SU-DHL-6 (cell line): Measurements from ENCODE around the gene RSPRY1.

Source experiments
- EZH2phosphoT487 ChIP-seq: fragments of 200-600 bp; sonication (generic), shearing (Covaris generic); conservative IDR thresholded peaks from 2 replicates; pipeline ENCODE4 v1.6.1; 2018; ENCODE audit warnings: mild to moderate bottlenecking, antibody characterized with exemption, low read length, moderate library complexity, mixed read lengths
- TF ChIP-seq, protein P1 (sequence below): fragments of 200-600 bp; sonication (generic); IDR thresholded peaks from one replicate; pipeline ENCODE4 v1.5.1; 2017; ENCODE audit warnings: antibody characterized with exemption, mild to moderate bottlenecking, low read length, moderate library complexity; ENCODE audit not compliant: insufficient read depth, poor library complexity, severe bottlenecking

DNA sequence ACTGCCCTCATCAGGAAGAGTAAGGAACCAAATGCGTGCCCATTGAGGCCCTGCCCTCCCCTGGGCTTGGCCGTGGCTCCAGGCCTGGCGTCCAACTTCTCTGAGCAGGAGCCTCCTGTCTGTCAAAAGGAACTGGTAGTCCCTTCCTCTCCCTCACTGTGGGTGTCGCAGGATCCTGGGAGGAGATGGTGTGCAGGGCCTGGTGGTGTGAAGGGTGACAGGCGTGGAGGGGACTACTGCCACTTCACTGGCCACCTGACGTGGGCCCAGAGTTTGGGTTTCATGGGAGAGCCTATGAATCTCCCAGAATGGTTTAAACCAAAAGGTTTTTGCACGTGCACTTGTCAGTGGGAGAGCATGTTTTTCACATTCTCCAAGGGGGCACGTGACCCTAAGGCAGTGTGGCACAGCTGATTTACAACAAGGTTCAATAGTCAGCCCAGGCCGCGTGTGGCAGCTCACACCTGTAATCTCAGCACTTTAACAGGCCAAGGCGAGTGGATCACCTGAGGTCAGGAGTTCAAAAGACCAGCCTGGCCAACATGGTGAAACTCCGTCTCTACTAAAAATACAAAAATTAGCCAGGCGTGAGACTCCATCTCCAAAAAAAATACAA, 71.4 kb downstream of the RSPRY1 start:
- TF ChIP-seq, protein P1, sequence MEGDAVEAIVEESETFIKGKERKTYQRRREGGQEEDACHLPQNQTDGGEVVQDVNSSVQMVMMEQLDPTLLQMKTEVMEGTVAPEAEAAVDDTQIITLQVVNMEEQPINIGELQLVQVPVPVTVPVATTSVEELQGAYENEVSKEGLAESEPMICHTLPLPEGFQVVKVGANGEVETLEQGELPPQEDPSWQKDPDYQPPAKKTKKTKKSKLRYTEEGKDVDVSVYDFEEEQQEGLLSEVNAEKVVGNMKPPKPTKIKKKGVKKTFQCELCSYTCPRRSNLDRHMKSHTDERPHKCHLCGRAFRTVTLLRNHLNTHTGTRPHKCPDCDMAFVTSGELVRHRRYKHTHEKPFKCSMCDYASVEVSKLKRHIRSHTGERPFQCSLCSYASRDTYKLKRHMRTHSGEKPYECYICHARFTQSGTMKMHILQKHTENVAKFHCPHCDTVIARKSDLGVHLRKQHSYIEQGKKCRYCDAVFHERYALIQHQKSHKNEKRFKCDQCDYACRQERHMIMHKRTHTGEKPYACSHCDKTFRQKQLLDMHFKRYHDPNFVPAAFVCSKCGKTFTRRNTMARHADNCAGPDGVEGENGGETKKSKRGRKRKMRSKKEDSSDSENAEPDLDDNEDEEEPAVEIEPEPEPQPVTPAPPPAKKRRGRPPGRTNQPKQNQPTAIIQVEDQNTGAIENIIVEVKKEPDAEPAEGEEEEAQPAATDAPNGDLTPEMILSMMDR = no peak
- no peak for TF ChIP-seq EZH2phosphoT487
